ENCODE data around the gene HAPSTR1. TPM values are rescaled to one million over a fixed set of nuclear protein-coding genes. Genes with fewer than 3 reads are reported as not detected.

HAPSTR1 gene
- total and polyA plus RNA-seq, 2 experiments from 2014 or later = 26.5 to 60.0 TPM

GRCh38 chr16:9118170-9118569, 26.7 kb downstream of the HAPSTR1 start:
- H3K4me3 ChIP-seq = no peak overlapping the region
- H3K36me3 ChIP-seq = peaks cover 22% of the 10 kb centered on the region
- no peaks in the 10 kb centered on the region for H3K9me3 ChIP-seq (ENCODE audit: low read depth)
- TF ChIP-seq CTCF (IDR thresholded peaks at IDR 0.05; ENCODE audit: low read depth, low read length) = no peak
- no peaks in the 10 kb centered on the region for H3K27me3 ChIP-seq
- peaks cover 2% of the 10 kb centered on the region for H3K4me1 ChIP-seq (ENCODE audit: low read depth)
- DNase-seq (ENCODE audit: low read depth in 1 of 2, low spot score in 1 of 2) = no peak
- peak overlapping the region; percentile 26 for H3K27ac ChIP-seq

- Histone ChIP-seq H3K27ac (peak overlapping the region; percentile 4), H3K36me3 (peaks cover 22% of the 10 kb centered on the region), H3K4me1 (ENCODE audit: low read depth) (no peaks in the 10 kb centered on the region), H3K9me3 (ENCODE audit: low read depth) (no peaks in the 10 kb centered on the region), H3K27me3 (no peaks in the 10 kb centered on the region), H3K4me3 (no peak overlapping the region)
- TF ChIP-seq CTCF (IDR thresholded peaks at IDR 0.05; ENCODE audit: low read depth, low read length) = no peak
- DNase-seq (ENCODE audit: low read depth in 1 of 2, low spot score in 1 of 2) = peak in 1 of 2 donors; percentile 96
Measured at GRCh38 chr16:9119795-9120194, 28.4 kb downstream of the HAPSTR1 start.

GRCh38 chr16:9122342-9122741, 30.9 kb downstream of the HAPSTR1 start:
- TF ChIP-seq CTCF (IDR thresholded peaks at IDR 0.05; ENCODE audit: low read depth, low read length) = no peak
- DNase-seq (ENCODE audit: low read depth in 1 of 2, low spot score in 1 of 2) = no peak
- Histone ChIP-seq H3K9me3 (ENCODE audit: low read depth) (no peaks in the 10 kb centered on the region), H3K27ac (peak overlapping the region; percentile 43), H3K27me3 (no peaks in the 10 kb centered on the region), H3K36me3 (peaks cover 14% of the 10 kb centered on the region), H3K4me3 (no peak overlapping the region), H3K4me1 (ENCODE audit: low read depth) (no peaks in the 10 kb centered on the region)

GRCh38 chr16:9122969-9123368, 31.5 kb downstream of the HAPSTR1 start:
- TF ChIP-seq CTCF (IDR thresholded peaks at IDR 0.05; ENCODE audit: low read depth, low read length) = no peak
- H3K27ac ChIP-seq = no peak overlapping the region
- no peak for DNase-seq (ENCODE audit: low read depth in 1 of 2, low spot score in 1 of 2)
- no peaks in the 10 kb centered on the region for H3K9me3 ChIP-seq (ENCODE audit: low read depth)
- no peak overlapping the region for H3K4me3 ChIP-seq
- peaks cover 7% of the 10 kb centered on the region for H3K36me3 ChIP-seq
- H3K27me3 ChIP-seq = no peaks in the 10 kb centered on the region
- no peaks in the 10 kb centered on the region for H3K4me1 ChIP-seq (ENCODE audit: low read depth)

- no peak for DNase-seq (ENCODE audit: low read depth in 1 of 2, low spot score in 1 of 2)
- Histone ChIP-seq H3K4me1 (ENCODE audit: low read depth) (no peaks in the 10 kb centered on the region), H3K36me3 (peaks cover 5% of the 10 kb centered on the region), H3K9me3 (ENCODE audit: low read depth) (no peaks in the 10 kb centered on the region), H3K4me3 (no peak overlapping the region), H3K27ac (no peak overlapping the region), H3K27me3 (no peaks in the 10 kb centered on the region)
- no peak for TF ChIP-seq CTCF (IDR thresholded peaks at IDR 0.05; ENCODE audit: low read depth, low read length)
Measured at GRCh38 chr16:9123401-9123800, 32.0 kb downstream of the HAPSTR1 start.

- Histone ChIP-seq H3K36me3 (peaks cover 5% of the 10 kb centered on the region), H3K4me1 (ENCODE audit: low read depth) (no peaks in the 10 kb centered on the region)
- TF ChIP-seq CTCF (IDR thresholded peaks at IDR 0.05; ENCODE audit: low read depth, low read length) = no peak
Measured at GRCh38 chr16:9123871-9124270, 32.4 kb downstream of the HAPSTR1 start.

More at GRCh38 chr16:9123871-9124270, 32.4 kb downstream of the HAPSTR1 start:
- no peaks in the 10 kb centered on the region for H3K9me3 ChIP-seq (ENCODE audit: low read depth)
- H3K27me3 ChIP-seq = no peaks in the 10 kb centered on the region
- no peak overlapping the region for H3K4me3 ChIP-seq
- H3K27ac ChIP-seq = no peak overlapping the region
- DNase-seq (ENCODE audit: low read depth in 1 of 2, low spot score in 1 of 2) = no peak

All from cardiac muscle cell (in vitro differentiated cells and primary cell).